IPS-NIHi7 (cell line): ENCODE data around the gene TSPAN15.
A peak's percentile ranks its signal among the peaks of the same experiment; 100 is the strongest.
"Not testable (repeated sequence)": the region's sequence is repeated elsewhere in the genome, so short reads cannot be mapped to it uniquely, and the experiment has no call there.

Source experiments
- DNase-seq: peaks from one replicate; pipeline ENCODE4 v3.0.0; 2012; ENCODE audit warnings: mixed read lengths; ENCODE audit errors: extremely low spot score

TSPAN15 gene

DNA sequence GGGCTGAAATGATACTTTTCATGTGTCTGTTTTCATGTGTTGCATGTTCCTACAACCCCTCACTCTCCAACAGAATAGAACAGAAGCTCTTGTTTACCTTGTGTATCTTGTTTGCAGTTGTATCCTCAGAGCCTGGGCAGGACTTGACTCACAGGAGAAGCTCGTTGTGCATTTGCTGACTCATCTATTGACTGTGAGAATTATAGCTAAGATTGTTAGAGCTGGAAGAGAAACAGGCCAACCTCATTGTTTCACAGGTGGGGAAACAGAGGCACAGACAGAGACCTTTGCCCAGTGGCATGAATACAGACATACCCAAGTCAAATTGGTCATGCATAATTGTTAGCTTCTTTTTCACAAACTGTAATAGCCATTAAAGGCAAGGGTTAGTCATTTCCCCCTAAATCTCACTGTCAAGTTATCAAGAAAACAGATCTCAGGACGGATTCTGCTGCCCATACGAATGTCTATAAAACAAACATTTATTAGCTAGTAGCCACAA is 4.6 kb upstream of the TSPAN15 start:
- DNase-seq = no peak

DNA sequence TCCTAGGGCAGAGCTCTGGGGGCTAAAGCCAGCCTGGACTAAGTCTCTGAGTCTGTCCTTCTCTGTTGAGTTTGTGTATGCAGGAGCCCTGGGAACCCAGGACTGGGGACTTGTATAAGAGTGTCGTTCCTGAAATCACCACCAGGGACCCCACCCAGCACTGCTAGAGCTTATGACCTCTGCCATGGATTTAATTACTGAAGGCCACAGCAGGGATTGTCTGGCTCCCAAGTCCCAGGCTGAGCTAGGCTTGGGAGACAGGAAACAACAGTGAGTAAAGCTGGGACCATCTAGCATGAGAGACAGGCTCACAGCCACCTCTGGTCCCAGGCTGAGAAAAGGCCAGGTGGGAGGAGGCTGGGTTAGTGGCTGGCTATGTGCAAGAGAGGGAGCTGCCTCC is 1.4 kb upstream of the TSPAN15 start:
- DNase-seq = peak; percentile 74

DNA sequence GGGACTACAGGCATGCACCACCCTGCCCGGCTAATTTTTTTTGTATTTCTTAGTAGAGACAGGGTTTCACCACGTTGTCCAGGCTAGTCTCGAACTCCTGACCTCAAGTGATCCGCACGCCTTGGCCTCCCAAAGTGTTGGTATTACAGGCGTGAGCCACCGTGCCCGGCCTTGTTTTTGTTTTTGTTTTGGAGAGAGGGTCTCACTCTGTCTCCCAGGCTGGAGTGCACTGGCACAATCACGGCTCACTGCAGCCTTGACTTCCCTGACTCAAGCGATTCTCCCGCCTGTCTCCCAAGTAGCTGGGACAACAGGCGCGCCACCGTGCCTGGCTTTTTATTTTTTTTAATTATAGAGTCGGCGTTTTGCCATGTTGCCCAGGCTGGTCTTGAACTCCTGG is 870 bp upstream of the TSPAN15 start:
- DNase-seq = not testable (repeated sequence)

- peak; percentile 53 for DNase-seq
These were observed 553 bp downstream of the TSPAN15 start for GRCh38 chr10:69451784-69452251.

GRCh38 chr10:69452676-69453415 is 1.6 kb downstream of the TSPAN15 start:
- DNase-seq = no peak

DNA sequence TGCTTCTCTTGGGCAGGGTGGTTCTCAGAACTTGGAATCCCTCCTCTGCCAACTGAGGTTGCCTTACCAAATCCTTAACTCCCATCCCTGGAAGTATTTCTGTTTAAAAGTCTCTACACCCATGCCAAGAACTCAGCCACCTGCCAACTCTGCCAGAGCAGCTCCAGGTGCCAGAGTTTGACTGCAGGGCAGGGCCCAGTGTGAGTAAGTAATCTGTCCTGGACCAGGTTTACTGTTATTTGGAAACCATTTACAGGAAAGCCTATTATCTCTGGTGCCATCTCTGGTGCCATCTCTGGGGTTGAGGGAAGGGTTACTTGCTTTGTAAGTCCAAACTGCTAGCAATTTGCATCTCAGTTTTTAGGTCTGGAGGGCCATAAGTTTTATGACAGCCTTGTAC is 2.5 kb downstream of the TSPAN15 start:
- no peak for DNase-seq

DNA sequence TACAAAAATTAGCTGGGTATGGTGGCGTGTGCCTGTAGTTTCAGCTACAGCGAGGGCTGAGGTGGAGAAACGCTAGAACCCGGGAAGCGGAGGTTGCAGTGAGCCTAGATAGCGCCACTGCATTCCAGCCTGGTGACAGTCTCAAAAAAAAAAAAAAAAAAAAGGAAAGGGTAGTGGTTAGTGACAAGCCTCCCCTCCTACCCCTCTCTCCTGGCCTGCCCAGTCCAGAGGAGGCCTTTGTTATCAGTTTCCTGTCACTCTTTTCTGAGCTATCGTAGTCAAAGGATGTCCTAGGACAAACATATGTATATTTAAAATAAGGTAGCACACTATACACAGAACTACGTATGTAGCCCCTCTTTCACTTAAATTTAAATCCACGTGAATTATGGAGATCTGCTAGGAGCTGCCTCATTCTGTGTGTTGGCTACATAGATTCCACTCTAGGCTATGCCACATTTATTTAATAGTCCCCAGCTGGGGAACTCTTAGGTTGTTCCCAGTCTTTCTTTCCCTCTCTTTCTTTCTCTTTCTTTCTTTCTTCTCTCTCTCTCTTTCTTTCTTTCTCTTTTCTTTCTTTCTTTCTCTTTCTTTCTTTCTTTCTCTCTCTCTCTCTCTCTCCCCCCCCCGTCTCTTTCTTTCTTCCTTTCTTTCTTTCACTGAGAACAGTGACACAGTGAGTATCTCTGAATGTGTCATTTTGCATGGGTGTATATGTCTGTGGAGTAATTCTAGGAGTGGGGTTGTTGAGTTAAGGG is 3.9 kb downstream of the TSPAN15 start:
- DNase-seq = no peak

- no peak for DNase-seq
These were observed 5.8 kb downstream of the TSPAN15 start for GRCh38 chr10:69456880-69457693.

GRCh38 chr10:69457771-69458237 is 6.5 kb downstream of the TSPAN15 start:
- no peak for DNase-seq

- no peak for DNase-seq
These were observed 7.3 kb downstream of the TSPAN15 start for GRCh38 chr10:69458430-69459100.

GRCh38 chr10:69459101-69459790 is 8.0 kb downstream of the TSPAN15 start:
- DNase-seq = no peak

GRCh38 chr10:69459893-69460575 is 8.8 kb downstream of the TSPAN15 start:
- no peak for DNase-seq

DNA sequence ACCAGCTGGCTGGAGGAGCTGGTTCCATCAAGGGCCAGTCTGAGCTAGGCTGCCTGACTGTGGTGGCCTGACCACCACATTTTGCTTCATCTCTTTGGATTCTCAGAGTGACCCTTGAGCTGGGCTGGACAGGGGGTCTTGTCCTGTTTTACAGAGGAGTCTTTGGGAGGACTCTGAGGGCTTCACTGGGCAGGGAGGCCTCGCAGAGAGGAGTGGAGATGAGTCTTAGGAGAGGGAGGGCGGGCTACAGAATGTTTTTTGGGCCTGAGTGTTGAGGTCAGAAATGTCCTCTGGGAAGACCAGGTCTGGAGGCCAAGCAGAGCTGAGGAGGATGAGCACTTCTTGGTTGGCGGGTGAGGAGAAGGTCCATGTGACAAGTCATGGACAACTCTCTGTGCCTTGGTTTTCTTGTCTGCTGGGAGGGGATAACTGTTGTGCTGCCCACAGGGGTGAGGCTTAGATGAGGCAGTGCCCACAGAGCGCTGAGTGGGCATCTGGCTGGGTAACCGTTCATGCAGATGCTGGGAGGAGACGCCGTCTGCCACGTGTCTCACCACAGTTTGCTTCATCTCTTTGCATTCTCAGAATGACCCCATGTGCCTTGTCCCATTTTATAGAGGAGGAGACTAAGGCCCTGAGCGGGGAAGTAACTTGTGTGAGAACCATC is 9.4 kb downstream of the TSPAN15 start:
- no peak for DNase-seq

DNA sequence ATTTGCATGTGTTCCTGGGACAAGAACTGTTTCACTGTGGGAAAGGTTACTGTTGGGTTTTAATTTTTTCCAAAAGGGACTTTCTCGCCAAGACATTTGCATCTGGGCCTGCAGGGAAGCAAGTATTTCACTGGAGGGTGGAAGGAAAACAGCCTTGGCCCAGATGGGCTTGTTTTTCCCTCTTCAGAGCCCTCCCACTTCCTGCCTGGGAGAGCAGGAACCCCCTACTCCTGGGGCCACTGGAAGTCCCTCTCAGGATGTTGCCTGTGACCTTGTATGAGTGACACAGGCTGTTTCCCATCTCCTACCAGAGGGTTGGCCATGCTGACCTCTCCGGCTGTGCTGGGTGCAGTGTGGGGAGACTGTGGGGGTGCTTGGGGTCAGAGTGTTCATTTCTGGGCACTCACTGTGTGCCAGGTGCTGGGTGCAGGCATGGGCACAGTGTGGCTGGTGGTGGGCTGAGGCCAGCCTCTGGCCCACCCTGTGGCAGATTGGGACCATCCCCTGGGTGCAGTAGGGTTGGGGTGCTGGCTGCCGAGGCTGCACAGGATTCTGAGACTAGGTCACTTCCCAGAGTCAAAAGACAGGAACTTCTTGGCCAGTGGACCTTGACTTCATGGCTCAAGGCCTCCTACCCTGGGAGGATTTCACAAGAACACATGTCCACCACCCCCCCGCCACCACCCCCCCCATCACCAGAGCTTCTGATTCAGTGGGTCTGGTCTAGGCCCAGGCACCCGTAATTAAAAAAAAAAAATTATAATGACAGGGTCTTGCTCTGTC is 10.2 kb downstream of the TSPAN15 start:
- DNase-seq = no peak

- DNase-seq = no peak
These were observed 12.6 kb downstream of the TSPAN15 start for GRCh38 chr10:69463886-69464285.

- no peak for DNase-seq
These were observed 13.1 kb downstream of the TSPAN15 start for GRCh38 chr10:69464401-69464800.

GRCh38 chr10:69464801-69465401 is 13.6 kb downstream of the TSPAN15 start:
- no peak for DNase-seq

DNA sequence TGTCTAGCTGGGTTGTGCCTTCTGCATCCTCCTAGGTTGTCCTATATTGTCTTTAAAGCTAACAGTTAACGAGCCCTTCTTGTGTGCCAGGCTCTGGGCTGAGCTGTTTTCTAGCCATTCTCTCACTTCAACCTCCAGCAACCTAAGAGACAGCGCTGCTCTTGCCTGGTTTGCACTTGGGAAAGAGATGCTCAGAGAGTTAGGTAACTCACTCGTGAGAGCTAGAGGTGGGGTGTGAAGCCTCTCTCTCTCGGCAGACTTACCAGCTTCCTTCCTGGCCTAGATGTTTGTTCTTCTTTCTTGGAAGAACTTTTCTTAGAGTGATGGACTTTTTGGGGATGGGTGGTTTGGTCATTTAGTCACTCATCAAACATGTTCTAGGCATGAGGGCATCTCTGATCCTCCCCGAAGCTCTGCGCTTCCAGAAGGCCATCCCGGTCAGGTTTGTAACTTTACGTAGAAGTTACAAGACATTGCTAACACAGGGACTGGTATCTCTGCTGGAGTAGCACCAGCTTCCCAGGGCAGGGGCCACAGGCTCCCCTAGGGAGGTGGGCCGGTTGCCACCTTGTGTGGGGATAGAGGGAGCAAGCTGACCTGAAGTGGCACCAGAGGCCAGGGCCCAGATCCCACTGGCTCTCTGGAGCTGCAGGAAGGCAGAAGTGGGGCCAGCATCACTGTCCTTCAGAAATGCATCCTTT is 14.3 kb downstream of the TSPAN15 start:
- DNase-seq = no peak
